ENCODE data around the gene ATP11C.

Gene ATP11C

DNA sequence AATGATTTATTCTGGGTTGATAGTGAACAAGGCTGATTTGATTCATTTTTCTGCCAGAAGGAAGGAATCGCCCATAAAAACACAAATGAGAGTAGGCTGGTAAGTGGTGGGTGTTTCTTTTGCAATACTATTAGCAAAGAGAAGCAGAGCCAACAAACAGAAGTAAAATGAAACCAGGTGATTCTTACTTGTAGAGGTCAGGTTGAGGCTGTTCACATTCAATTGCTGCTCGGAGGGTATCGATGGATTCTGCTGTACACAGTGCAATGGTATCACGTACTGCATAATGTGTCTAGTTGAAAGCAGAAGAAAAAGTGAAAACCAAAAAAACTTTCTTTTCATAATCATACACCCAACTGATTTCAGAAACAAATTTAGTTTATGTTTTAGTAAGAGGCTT, 130.8 kb downstream of the ATP11C start:
- DNase-seq, result no peak

DNA sequence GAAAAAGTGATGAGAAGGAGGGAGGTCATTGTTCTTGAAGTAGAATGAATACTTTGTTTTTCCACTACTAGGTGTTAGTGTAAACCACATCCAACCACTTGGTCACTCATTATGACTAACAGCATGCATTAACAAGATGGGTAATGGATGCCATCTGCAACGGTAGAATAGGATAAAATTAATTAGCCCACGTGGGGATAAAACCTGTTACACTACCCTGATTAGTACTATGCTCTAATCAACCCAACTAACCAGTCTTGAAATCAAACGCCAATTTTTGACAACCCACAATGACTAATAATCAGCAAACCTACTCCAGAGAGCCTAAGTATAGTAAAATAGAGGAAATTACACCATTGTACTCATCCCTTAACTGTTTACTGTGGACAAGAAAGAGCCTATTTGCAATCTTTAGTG, 131.4 kb downstream of the ATP11C start:
- DNase-seq, result no peak

- DNase-seq, result no peak
Measured at GRCh38 chrX:139798701-139799100, 134.2 kb downstream of the ATP11C start.

- no peak for DNase-seq
Measured at GRCh38 chrX:139795196-139795595, 137.7 kb downstream of the ATP11C start.

- DNase-seq, result no peak
Measured at GRCh38 chrX:139787601-139788000, 145.3 kb downstream of the ATP11C start.

DNA sequence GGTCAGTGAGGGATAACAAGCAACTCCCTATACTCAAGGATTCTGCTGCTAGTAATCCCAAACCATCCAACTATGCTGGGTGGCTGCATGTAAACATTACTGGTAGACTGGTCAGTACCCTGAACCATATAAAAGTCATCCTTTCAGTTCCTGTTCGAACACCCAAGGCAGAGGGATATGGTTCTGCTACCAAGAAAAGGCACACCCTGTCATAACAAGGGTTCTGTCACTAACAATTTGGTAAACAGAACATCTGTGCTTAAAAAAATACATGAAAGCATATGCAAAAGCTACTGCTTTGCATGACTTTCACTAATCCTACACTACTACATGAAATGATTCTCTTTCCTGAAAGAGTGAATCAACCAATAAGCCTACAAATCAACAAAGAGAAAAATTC, 148.0 kb downstream of the ATP11C start:
- no peak for DNase-seq

GRCh38 chrX:139783959-139784358, 148.9 kb downstream of the ATP11C start:
- no peak for DNase-seq

DNA sequence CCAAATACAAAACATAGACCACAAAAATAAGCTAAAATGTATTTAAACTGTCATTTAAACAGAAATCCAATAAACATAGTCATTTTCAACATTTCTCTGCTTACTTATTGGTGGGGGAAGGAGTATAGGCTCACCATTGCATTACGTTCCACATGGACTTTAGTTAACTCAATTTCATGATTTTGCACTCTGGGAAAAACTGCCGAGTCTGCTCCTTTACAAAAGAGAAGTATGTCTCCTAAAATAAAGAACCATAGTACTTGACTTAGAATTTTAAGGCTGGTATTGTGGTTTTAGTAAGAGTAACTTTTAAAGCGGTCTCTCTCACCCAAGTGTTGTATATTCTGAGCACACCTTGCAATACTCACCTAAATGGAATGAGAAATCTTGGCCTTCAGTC, 149.8 kb downstream of the ATP11C start:
- no peak for DNase-seq

DNA sequence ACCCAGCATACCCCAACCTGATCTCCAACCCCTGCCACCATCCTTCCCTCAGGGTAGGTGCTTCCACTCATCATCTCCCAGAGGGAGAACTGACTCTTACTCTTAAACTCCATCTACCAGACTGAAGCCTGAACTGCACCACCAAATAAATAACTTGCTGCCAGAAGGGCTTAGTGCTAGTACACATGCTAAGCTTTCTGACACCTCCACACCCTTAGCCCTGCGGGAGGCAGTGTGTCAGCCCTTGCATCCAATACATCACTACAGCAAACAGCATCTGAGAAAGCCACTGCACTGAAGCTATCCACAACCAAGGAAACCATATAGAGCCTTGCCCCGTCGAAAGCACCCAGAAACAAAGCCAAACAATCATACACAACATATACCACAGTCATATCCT, 156.3 kb downstream of the ATP11C start:
- DNase-seq, result no peak

DNA sequence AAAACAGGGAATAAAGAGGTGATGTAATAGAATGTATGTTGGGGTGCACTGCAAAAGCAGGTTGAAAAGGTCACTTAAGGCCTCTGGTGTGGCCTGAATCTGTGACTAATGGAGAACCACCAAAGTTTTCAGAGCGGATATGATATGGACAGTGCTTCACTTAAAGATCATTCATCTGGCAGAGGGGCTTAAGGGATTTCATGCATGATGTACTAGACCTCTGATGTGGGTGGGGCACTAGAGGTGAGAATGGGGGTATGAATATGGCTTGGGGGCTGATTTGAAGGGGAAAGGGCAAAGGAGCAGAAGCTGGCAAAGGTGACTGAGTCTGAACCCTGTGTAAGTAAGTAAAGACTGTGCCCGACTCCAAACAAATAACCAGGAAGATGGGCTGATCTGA, 162.5 kb downstream of the ATP11C start:
- no peak for DNase-seq

DNA sequence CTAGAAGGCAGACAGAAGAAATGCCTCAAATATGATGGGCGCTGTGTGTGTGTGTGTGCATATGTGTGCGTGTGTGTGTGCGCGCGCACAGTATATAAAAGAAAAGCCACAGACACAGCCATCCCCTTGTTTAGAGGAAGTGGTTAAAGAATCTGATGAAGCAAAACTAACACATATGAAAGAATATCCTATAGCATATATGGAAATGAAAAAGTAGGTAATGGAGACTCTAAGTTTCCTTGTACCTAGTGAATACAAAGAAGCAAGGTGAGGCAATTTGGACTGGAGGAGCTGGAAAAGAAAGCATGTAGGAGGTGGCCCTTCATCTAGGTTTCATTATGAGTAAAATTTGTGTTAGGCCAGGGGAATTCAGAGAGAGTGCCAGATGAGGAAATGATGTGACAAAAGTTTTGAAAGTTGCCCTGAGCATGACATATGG, 166.3 kb downstream of the ATP11C start:
- no peak for DNase-seq

GRCh38 chrX:139762400-139763183, 170.3 kb downstream of the ATP11C start:
- DNase-seq, result no peak

DNA sequence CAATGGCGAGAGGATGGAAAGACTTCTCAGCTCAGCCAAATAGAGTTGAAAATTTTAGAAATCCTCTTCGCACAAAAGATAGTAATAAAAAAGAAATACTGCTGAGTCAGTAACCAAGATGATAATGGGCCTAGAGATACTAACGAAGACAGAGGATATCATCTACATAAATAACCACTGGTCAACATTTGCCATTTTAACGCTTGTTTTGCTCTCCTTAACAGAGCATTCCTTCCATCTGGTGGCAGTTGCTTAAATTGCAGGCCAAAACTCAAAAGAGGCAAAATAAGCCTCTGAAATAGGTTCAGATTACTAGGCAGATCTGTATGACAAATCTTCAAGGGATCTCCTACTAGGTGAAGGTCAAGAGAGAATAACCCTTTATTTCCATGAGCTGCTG, 173.2 kb downstream of the ATP11C start:
- no peak for DNase-seq

GRCh38 chrX:139758809-139759208, 174.0 kb downstream of the ATP11C start:
- no peak for DNase-seq

- no peak for DNase-seq
Measured at GRCh38 chrX:139758250-139758649, 174.6 kb downstream of the ATP11C start.

- DNase-seq, result no peak
Measured at GRCh38 chrX:139751053-139751452, 181.8 kb downstream of the ATP11C start.

DNA sequence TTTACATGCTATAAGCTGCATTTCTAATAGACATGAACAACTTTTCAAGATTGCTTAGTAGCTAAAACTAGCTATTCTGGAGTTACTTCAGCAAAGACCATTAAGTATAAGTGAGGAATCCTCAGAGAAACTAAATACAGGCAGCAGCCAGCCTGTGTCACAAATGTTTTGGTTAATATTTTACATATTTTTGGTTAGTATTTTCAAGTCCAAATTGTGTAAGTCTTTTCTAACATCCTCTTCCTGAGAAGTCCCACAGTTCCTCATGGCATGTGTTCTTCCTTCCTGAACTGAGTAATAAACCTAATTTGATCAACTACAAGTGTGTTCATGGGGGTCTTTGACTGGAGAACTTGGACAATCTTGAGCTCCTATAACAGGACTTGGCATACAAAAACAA, 182.5 kb downstream of the ATP11C start:
- no peak for DNase-seq

- no peak for DNase-seq
Measured at GRCh38 chrX:139739138-139739537, 193.7 kb downstream of the ATP11C start.

DNA sequence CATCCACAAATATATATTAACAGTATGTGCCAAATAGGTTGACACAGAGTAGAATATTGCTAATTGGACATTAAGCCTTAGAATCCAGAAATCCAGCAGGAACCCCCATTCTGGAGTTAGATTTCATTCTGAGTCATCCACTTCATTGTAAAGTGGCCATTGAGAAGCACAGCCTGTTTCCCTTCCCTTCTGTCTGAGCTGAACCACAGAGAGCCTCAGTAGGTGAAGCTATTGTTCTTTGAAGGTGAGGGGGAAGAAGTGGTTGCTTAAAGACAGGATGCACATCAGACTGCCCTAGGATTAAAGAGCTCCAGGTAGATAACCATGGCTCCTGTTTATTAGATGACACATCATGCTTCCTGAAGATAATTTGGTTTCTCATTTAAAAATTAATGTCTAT, 194.3 kb downstream of the ATP11C start:
- no peak for DNase-seq

GRCh38 chrX:139736151-139736550, 196.7 kb downstream of the ATP11C start:
- no peak for DNase-seq

DNA sequence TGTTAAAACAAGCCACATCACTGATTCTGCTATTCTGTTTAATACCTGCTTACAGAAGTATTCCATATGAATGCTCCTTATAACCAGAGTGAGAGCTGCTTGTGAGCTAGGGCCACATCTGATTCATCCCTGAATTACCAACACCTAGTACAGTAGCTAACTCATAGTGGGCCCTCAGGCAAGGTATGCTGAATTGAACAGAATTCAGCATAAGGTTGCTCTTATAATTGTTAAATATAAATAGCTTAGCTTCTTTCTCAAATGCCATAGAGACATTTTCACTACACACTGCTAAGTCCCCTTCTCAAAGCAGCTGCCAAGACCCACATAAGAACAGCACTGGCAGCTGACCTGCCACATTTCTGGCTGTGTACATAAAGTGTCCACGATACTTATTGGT, 197.9 kb downstream of the ATP11C start:
- no peak for DNase-seq

GRCh38 chrX:139725720-139726119, 207.1 kb downstream of the ATP11C start:
- DNase-seq, result no peak

DNA sequence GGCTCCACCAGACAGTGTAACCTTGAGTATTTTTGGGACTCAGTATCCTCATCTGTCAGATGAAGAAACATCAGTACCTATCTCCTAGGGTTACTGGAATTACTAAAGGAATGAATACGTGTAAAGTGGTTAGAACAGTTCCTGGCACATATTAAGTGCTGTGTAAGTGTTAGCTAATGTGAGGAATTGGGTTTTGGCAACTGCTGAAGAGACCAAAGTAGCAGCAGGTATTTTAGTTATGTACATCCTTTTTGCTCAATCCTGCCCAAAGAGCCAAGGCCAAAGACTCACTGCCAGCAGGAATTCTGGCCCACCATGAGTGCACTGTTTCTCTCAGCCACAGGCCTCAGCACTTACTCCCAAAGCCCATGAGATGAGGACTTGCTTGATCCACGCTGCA, 208.2 kb downstream of the ATP11C start:
- DNase-seq, result no peak

GRCh38 chrX:139720979-139721378, 211.9 kb downstream of the ATP11C start:
- DNase-seq, result no peak

- DNase-seq, result no peak
Measured at GRCh38 chrX:139720136-139720535, 212.7 kb downstream of the ATP11C start.

All from activated gamma-delta T cell (primary cell).